ENCODE measurements around the gene FNBP1.

FNBP1 gene

GRCh38 chr9:130029223-130029973 lies 13.6 kb downstream of the FNBP1 start:
- H3K4me3 ChIP-seq, result no peak overlapping the region
- no peak overlapping the region for H3K27ac ChIP-seq
- no peak for TF ChIP-seq POLR2AphosphoS5 (IDR thresholded peaks at IDR 0.05; ENCODE audit: borderline replicate concordance, low read depth, low read length)
- no peak for TF ChIP-seq FOXP2 (optimal IDR thresholded peaks at IDR 0.05; ENCODE audit: control extremely low read depth, extremely low read length, insufficient read depth)
- TF ChIP-seq EZH2 (IDR thresholded peaks at IDR 0.05), result no peak
- no peak overlapping the region for H3K9ac ChIP-seq (ENCODE audit: insufficient read length)
- DNase-seq (ENCODE audit: low read depth, low spot score), result no peak
- H3K36me3 ChIP-seq (ENCODE audit: insufficient read depth, low read length), result peaks cover 6% of the 10 kb centered on the region; the same call in 1 of the 2 replicates
- H3K9me3 ChIP-seq (ENCODE audit: low read depth, low read length), result no peaks in the 10 kb centered on the region

- no peak for DNase-seq (ENCODE audit: low read depth, low spot score)
- no peak overlapping the region for H3K9ac ChIP-seq (ENCODE audit: insufficient read length)
- no peak overlapping the region for H3K27ac ChIP-seq
- no peaks in the 10 kb centered on the region for H3K9me3 ChIP-seq (ENCODE audit: low read depth, low read length)
- H3K36me3 ChIP-seq (ENCODE audit: insufficient read depth, low read length), result peaks cover 6% of the 10 kb centered on the region; the same call in 1 of the 2 replicates
- H3K4me3 ChIP-seq, result no peak overlapping the region
- TF ChIP-seq EZH2 (IDR thresholded peaks at IDR 0.05), result no peak
- TF ChIP-seq FOXP2 (optimal IDR thresholded peaks at IDR 0.05; ENCODE audit: control extremely low read depth, extremely low read length, insufficient read depth), result no peak
These were observed 14.3 kb downstream of the FNBP1 start for GRCh38 chr9:130028493-130029222.

- no peak for DNase-seq (ENCODE audit: low read depth, low spot score)
- Histone ChIP-seq H3K27ac (no peak overlapping the region), H3K4me3 (no peak overlapping the region), H3K9ac (ENCODE audit: insufficient read length) (no peak overlapping the region), H3K36me3 (ENCODE audit: insufficient read depth, low read length) (peaks cover 6% of the 10 kb centered on the region; the same call in 1 of the 2 replicates), H3K9me3 (ENCODE audit: low read depth, low read length) (no peaks in the 10 kb centered on the region)
- no peak for TF ChIP-seq EZH2 (IDR thresholded peaks at IDR 0.05)
- TF ChIP-seq FOXP2 (optimal IDR thresholded peaks at IDR 0.05; ENCODE audit: control extremely low read depth, extremely low read length, insufficient read depth), result no peak
- TF ChIP-seq POLR2AphosphoS5 (IDR thresholded peaks at IDR 0.05; ENCODE audit: borderline replicate concordance, low read depth, low read length), result no peak
These were observed 15.2 kb downstream of the FNBP1 start for GRCh38 chr9:130027533-130028365.

DNA sequence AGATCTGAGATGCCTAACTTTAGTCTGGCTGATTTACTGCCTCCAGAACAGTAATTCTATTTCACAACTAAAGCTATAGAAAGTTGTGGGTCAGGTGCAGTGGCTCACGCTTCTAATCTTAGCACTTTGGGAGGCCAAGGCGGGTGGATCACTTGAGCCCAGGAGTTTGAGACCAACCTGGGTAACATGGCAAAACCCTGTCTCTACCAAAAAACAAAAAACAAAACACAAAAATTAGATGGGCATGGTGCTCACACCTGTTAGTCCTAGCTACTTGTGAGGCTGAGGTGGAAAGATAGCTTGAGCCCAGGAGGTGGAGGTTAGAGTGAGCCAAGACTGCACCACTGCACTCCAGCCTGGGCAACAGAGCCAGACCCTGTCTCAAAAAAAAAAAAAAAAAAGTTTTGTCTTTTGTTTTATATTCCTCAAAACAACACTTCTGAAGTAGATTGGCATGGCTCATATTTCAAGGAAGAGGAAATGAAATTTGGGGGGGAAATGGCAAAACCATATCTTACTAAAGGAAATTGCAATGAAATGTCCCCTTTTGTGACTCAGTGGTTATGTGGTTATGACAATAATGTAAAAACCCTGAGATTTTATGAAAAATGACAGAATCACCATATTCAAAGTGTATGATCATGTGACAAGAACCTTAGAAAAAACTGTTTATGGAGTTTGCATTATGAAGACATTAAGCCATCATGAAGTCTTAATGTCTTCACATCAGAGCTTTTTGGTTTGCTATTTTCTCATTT lies 16.2 kb downstream of the FNBP1 start:
- TF ChIP-seq POLR2AphosphoS5 (IDR thresholded peaks at IDR 0.05; ENCODE audit: borderline replicate concordance, low read depth, low read length) (no peak), EZH2 (IDR thresholded peaks at IDR 0.05) (no peak), FOXP2 (optimal IDR thresholded peaks at IDR 0.05; ENCODE audit: control extremely low read depth, extremely low read length, insufficient read depth) (no peak)
- no peak for DNase-seq (ENCODE audit: low read depth, low spot score)
- no peak overlapping the region for H3K9ac ChIP-seq (ENCODE audit: insufficient read length)

GRCh38 chr9:130024597-130024994 lies 18.4 kb downstream of the FNBP1 start:
- Histone ChIP-seq H3K9me3 (ENCODE audit: low read depth, low read length) (no peaks in the 10 kb centered on the region), H3K4me3 (no peak overlapping the region), H3K9ac (ENCODE audit: insufficient read length) (no peak overlapping the region), H3K27ac (no peak overlapping the region), H3K36me3 (ENCODE audit: insufficient read depth, low read length) (peaks cover 6% of the 10 kb centered on the region; the same call in 1 of the 2 replicates)
- no peak for TF ChIP-seq POLR2AphosphoS5 (IDR thresholded peaks at IDR 0.05; ENCODE audit: borderline replicate concordance, low read depth, low read length)
- DNase-seq (ENCODE audit: low read depth, low spot score), result no peak

More for the DNA sequence above, 16.2 kb downstream of the FNBP1 start:
- no peaks in the 10 kb centered on the region for H3K9me3 ChIP-seq (ENCODE audit: low read depth, low read length)
- no peak overlapping the region for H3K27ac ChIP-seq
- no peak overlapping the region for H3K4me3 ChIP-seq
- H3K36me3 ChIP-seq (ENCODE audit: insufficient read depth, low read length), result peaks cover 6% of the 10 kb centered on the region; the same call in 1 of the 2 replicates

GRCh38 chr9:130023994-130024596 lies 18.9 kb downstream of the FNBP1 start:
- H3K36me3 ChIP-seq (ENCODE audit: insufficient read depth, low read length), result peaks cover 6% of the 10 kb centered on the region; the same call in 1 of the 2 replicates
- no peak overlapping the region for H3K4me3 ChIP-seq
- DNase-seq (ENCODE audit: low read depth, low spot score), result no peak
- no peak overlapping the region for H3K27ac ChIP-seq
- no peak overlapping the region for H3K9ac ChIP-seq (ENCODE audit: insufficient read length)
- H3K9me3 ChIP-seq (ENCODE audit: low read depth, low read length), result no peaks in the 10 kb centered on the region
- TF ChIP-seq POLR2AphosphoS5 (IDR thresholded peaks at IDR 0.05; ENCODE audit: borderline replicate concordance, low read depth, low read length) (no peak), FOXP2 (optimal IDR thresholded peaks at IDR 0.05; ENCODE audit: control extremely low read depth, extremely low read length, insufficient read depth) (no peak), EZH2 (IDR thresholded peaks at IDR 0.05) (no peak)

GRCh38 chr9:130023144-130023787 lies 19.7 kb downstream of the FNBP1 start:
- DNase-seq (ENCODE audit: low read depth, low spot score), result no peak

More at GRCh38 chr9:130023144-130023787, 19.7 kb downstream of the FNBP1 start:
- TF ChIP-seq EZH2 (IDR thresholded peaks at IDR 0.05) (no peak), FOXP2 (optimal IDR thresholded peaks at IDR 0.05; ENCODE audit: control extremely low read depth, extremely low read length, insufficient read depth) (no peak), POLR2AphosphoS5 (IDR thresholded peaks at IDR 0.05; ENCODE audit: borderline replicate concordance, low read depth, low read length) (no peak)
- Histone ChIP-seq H3K36me3 (ENCODE audit: insufficient read depth, low read length) (peaks cover 6% of the 10 kb centered on the region; the same call in 1 of the 2 replicates), H3K9ac (ENCODE audit: insufficient read length) (no peak overlapping the region), H3K4me3 (no peak overlapping the region), H3K27ac (no peak overlapping the region), H3K9me3 (ENCODE audit: low read depth, low read length) (no peaks in the 10 kb centered on the region)

All from SK-N-MC (cell line).